HepG2 (cell line): ENCODE measurements around the gene NCS1.

Experiments used
- ELF4 ChIP-seq: sonication (generic); formaldehyde crosslinking; IDR thresholded peaks from 2 replicates; pipeline ENCODE4 v1.5.0; 2020; ENCODE audit warnings: missing genetic modification reagents, mild to moderate bottlenecking, moderate library complexity, borderline replicate concordance
- NR3C1 ChIP-seq: sonication (generic); formaldehyde crosslinking; IDR thresholded peaks from 2 replicates; pipeline ENCODE4 v1.4.0; 2020; ENCODE audit warnings: missing genetic modification reagents
- SKIL ChIP-seq: sonication (generic); formaldehyde crosslinking; IDR thresholded peaks from 2 replicates; pipeline ENCODE4 v1.8.0; 2022; ENCODE audit warnings: missing genetic modification reagents, mild to moderate bottlenecking, moderate library complexity, borderline replicate concordance
- ZNF776 ChIP-seq: sonication (generic); formaldehyde crosslinking; IDR thresholded peaks from 2 replicates; pipeline ENCODE4 v1.4.0; 2020; ENCODE audit warnings: mild to moderate bottlenecking, missing genetic modification reagents

- TF ChIP-seq SKIL (CRISPR knock-in tag), result no peak
- no peak for TF ChIP-seq NR3C1
- no peak for TF ChIP-seq ELF4 (CRISPR knock-in tag)
- TF ChIP-seq ZNF776, result no peak
Measured at GRCh38 chr9:130254747-130255630, 82.8 kb downstream of the NCS1 start.
